ENCODE measurements around the gene NEAT1.
"Not testable (repeated sequence)": the region's sequence is repeated elsewhere in the genome, so short reads cannot be mapped to it uniquely, and the experiment has no call there.

Gene NEAT1

GRCh38 chr11:65448418-65449105 is 26.0 kb downstream of the NEAT1 start:
- TF ChIP-seq CTCF (IDR thresholded peaks at IDR 0.05; ENCODE audit: insufficient read depth, low read depth, low read length, missing control alignments), result no peak
- DNase-seq (ENCODE audit: low read depth), result peak; percentile 44
- H3K4me3 ChIP-seq (ENCODE audit: low read depth, low read length), result no peak overlapping the region

DNA sequence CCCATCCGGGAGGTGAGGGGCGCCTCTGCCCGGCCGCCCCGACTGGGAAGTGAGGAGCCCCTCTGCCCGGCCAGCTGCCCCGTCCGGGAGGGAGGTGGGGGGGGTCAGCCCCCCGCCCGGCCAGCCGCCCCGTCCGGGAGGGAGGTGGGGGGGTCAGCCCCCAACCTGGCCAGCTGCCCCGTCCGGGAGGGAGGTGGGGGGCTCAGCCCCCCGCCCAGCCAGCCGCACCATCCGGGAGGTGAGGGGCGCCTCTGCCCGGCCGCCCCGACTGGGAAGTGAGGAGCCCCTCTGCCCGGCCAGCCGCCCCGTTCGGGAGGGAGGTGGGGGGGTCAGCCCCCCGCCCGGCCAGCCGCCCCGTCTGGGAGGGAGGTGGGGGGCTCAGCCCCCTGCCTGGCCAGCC is 28.7 kb downstream of the NEAT1 start:
- not testable (repeated sequence) for H3K4me3 ChIP-seq (ENCODE audit: low read depth, low read length); DNase-seq (ENCODE audit: low read depth)

DNA sequence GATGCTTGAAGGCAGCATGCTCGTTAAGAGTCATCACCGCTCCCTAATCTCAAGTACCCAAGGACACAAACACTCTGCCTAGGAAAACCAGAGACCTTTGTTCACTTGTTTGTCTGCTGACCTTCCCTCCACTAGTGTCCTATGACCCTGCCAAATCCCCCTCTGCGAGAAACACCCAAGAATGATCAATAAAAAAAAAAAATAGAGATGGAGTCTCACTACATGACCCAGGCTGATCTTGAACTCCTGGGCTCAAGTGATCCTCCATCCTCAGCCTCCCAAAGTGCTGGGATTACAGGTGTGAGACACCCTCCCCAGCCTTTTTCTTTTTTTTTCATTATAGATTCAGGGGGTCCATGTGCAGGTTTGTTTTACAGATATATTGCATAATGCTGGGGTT is 29.7 kb downstream of the NEAT1 start:
- H3K4me3 ChIP-seq (ENCODE audit: low read depth, low read length); DNase-seq (ENCODE audit: low read depth): not testable (repeated sequence)

- TF ChIP-seq CTCF (IDR thresholded peaks at IDR 0.05; ENCODE audit: insufficient read depth, low read depth, low read length, missing control alignments), result no peak
- no peak overlapping the region for H3K4me3 ChIP-seq (ENCODE audit: low read depth, low read length)
- no peak for DNase-seq (ENCODE audit: low read depth)
Observed at GRCh38 chr11:65452806-65453490, 30.4 kb downstream of the NEAT1 start.

GRCh38 chr11:65454311-65454695 is 31.7 kb downstream of the NEAT1 start:
- TF ChIP-seq CTCF (IDR thresholded peaks at IDR 0.05; ENCODE audit: insufficient read depth, low read depth, low read length, missing control alignments), result no peak
- DNase-seq (ENCODE audit: low read depth), result no peak
- H3K4me3 ChIP-seq (ENCODE audit: low read depth, low read length), result peak overlapping the region; percentile 96

GRCh38 chr11:65454696-65455456 is 32.3 kb downstream of the NEAT1 start:
- TF ChIP-seq CTCF (IDR thresholded peaks at IDR 0.05; ENCODE audit: insufficient read depth, low read depth, low read length, missing control alignments), result peak; percentile 17
- peak overlapping the region; percentile 96 for H3K4me3 ChIP-seq (ENCODE audit: low read depth, low read length)
- DNase-seq (ENCODE audit: low read depth), result peak; percentile 96

GRCh38 chr11:65456418-65456817 is 33.8 kb downstream of the NEAT1 start:
- peak overlapping the region; percentile 96 for H3K4me3 ChIP-seq (ENCODE audit: low read depth, low read length)
- no peak for DNase-seq (ENCODE audit: low read depth)
- TF ChIP-seq CTCF (IDR thresholded peaks at IDR 0.05; ENCODE audit: insufficient read depth, low read depth, low read length, missing control alignments), result no peak

Data from GM12865 (cell line).